ENCODE measurements around the gene DISC1.
A peak's percentile ranks its signal among the peaks of the same experiment; 100 is the strongest.
"Not testable (repeated sequence)": the region's sequence is repeated elsewhere in the genome, so short reads cannot be mapped to it uniquely, and the experiment has no call there.

DISC1 gene

DNA sequence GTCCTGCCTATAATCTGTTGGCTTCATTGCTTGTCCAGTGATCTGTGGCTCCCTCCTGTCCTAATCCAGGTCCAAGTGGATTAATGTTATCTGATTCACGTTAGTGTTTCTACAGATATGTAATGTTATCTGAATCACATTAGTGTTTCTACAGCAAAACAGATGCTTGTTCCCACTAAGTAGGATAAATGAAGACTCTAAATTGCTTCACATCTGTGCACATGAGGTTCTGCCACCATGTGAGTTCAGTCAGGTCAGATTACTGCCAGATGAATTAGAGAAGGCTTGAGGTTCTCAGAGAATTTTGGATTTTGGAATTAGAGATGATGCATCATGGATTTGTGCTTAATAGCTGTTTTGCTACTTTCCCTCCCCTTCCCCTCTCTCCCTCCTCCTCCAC, 13.2 kb downstream of the DISC1 start:
- no peak for DNase-seq

DNA sequence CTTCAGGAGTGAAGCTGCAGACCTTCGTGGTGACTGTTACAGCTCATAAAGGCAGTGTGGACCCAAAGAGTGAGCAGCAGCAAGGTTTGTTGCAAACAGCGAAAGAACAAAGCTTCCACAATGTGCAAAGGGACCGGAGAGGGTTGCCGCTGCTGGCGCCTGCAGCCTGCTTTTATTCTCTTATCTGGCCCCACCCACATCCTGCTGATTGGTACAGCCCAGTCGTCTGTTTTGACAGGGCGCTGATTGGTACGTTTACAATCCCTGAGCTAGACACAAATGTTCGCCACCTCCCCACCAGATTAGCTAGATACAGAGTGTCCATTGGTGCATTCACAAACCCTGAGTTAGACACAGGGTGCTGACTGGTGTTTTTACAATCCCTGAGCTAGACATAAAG, 14.9 kb downstream of the DISC1 start:
- DNase-seq, result not testable (repeated sequence)

DNA sequence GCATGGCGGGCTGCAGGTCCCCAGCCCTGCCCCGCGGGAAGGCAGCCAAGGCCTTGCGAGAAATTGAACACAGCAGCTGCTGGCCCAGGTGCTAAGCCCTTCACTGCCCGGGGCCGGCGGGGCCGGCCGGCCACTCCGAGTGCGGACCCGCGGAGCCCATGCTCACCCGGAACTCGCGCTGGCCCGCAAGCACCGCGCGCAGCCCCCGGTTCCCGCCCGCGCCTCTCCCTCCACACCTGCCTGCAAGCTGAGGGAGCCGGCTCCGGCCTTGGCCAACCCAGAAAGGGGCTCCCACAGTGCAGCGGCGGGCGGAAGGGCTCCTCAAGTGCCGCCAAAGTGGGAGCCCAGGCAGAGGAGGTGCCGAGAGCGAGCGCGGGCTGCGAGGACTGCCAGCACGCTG, 15.5 kb downstream of the DISC1 start:
- DNase-seq, result not testable (repeated sequence)

DNA sequence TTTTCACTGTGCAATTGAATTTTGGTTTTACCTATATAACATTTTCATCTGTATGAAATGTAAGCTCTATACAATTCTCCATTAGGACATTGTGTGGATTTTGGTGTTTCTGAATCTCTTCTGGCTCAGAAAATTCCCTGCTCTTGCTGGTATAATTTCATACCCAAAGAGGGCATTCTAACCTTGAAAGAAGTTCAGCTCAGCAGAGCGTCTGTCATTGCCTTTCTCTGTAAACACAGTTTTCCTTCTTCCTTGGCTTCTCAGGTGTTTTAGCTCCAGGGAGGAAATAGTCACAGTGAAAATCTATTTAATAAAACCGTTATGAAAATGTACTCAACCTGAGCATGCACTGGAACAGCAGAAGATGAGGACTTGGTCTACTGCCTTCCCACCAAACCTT, 16.0 kb downstream of the DISC1 start:
- no peak for DNase-seq

DNA sequence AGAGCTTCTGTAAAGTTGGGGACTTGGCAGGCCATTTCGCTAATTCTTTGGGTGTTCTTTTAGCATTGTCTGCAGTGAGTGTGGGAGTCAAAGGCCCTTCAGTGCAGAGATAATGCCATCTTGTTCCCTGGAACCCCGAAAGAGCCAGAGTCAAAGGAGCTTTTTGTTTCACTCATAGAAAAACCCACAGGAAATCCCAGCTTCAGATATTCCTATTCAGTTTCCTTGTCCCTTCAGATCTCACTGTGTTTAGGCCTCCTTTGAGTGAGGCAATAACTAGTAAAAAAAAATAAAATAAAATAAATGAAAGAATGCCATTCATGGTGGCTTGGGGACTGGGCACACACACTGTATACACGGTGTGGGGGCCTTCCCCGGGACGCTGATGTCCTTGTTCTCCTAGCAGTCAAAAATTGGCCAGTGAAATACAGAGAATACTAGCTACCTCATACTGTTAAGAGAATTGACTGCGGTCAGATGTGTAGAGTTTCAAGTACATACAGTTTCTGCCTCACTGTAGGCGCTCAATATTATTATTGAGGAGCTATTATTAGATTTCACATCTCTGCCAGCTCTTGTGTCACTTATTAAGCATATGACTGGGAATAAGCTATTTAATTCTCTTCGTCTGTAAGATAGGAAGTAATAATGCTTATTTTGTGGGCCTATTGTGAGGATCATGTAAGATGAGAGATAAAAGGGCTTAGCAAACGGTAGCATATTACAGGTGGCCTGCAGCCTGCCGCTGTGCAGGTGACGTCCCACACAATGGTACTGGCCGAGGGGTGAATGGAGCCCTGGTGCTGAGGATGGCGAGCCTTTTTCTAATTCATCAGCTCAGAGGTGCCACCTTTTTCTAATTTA, 16.7 kb downstream of the DISC1 start:
- no peak for DNase-seq

DNA sequence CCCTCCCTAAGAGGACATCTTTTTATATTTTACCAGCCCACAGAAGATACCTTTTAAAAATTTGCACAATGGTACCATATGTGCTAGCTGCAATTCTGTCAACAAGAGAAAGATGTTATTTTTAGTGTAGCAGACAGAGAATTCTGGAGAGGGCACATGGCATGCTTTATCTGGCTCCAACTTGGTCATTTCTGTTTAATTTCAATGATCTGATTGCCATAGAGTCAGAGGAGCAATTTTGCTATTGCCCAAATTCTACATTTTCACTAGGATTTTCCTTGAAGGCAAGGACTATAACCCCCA, 17.3 kb downstream of the DISC1 start:
- DNase-seq, result no peak

DNA sequence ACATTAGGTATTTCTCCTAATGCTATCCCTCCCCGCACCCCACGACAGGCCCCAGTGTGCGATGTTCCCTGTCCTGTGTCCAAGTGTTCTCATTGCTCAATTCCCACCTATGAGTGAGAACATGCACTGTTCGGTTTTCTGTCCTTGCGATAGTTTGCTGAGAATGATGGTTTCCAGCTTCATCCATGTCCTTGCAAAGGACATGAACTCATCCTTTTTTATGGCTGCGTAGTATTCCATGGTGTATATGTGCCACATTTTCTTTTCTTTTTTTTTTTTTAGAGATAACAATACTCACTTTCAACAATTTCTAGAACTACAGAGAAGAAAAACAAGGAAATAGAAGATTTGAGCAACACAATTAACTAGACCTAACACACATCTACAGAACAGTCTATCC, 19.0 kb downstream of the DISC1 start:
- DNase-seq, result not testable (repeated sequence)

DNA sequence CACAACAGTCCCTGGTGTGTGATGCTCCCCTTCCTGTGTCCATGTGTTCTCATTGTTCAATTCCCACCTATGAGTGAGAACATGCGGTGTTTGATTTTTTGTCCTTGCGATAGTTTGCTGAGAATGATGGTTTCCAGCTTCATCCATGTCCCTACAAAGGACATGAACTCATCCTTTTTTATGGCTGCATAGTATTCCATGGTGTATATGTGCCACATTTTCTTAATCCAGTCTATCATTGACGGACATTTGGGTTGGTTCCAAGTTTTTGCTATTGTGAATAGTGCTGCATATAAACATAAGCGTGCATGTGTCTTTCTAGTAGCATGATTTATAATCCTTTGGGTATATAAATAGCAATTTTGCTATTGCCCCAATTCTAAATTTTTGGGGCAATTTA, 19.6 kb downstream of the DISC1 start:
- not testable (repeated sequence) for DNase-seq

DNA sequence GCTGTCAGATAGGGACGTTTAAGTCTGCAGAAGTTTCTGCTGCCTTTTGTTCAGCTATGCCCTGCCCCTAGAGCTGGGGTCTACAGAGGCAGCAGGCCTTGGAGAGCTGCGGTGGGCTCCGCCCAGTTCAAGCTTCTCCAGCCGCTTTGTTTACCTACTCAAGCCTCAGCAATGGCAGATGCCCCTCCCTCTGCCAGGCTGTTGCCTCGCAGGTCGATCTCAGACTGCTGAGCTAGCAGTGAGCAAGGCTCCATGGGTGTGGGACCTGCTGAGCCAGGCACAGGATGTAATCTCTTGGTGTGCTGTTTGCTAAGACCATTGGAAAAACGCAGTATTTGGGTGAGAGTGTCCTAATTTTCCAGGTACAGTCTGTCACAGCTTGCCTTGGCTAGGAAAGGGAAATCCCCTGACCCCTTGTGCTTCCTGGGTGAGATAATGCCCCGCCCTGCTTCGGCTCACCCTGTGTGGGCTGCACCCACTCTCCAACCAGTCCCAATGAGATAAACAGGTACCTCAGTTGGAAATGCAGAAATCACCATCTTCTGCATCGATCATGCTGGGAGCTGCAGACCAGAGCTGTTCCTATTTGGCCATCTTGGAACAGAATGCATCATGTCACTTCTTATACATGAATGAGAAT, 25.2 kb downstream of the DISC1 start:
- DNase-seq, result peak in 1 of 2 experiments; percentile 30

DNA sequence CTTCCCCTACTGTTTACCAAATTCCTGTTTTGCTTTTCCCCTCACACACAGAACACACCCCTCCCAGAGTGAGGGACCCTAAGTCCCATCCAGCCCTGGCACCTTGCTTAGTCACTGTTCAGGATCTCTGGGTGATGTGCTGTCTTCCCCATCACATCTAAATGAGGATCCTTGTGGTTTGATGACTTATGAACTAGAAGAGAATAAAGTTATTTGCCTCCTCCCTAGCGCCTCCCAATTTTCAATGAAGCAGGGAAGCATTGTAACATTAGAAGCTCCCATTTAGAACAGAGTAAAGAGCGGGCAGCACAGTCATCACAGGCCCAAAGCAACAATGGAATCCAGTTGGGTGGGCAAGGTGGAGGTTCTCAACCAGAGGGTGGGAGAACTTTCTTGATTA, 27.0 kb downstream of the DISC1 start:
- DNase-seq, result no peak

DNA sequence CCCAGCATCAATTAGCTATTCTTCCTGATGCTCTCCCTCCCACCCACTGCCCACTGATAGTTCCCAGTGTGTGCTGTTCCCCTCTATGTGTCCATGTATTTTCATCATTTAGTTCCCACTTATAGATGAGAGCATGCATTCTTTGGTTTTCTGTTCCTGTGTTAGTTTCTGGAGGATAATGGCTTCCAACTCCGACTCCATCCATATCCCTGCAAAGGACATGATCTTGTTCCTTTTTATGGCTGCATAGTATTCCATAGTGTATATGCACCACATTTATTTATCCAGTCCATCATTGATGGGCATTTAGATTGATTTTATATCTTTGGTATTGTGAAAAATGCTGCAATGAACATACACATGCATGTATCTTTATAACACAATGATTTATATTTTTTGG, 30.2 kb downstream of the DISC1 start:
- DNase-seq, result no peak

DNA sequence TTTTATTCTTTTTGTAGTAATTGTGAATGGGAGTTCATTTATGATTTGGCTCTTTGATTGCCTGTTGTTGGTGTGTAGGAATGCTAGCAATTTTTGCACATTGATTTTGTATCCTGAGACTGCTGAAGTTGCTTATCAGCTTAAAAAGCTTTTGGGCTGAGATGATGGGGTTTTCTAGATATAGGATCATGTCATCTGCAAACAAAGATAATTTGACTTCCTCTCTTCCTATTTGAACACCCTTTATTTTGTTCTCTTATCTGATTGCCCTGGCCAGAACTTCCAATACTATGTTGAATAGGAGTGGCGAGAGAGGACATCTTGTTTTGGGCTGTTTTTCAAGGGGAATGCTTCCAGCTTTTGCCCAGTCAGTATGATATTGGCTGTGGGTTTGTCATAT, 31.6 kb downstream of the DISC1 start:
- DNase-seq, result not testable (repeated sequence)

DNA sequence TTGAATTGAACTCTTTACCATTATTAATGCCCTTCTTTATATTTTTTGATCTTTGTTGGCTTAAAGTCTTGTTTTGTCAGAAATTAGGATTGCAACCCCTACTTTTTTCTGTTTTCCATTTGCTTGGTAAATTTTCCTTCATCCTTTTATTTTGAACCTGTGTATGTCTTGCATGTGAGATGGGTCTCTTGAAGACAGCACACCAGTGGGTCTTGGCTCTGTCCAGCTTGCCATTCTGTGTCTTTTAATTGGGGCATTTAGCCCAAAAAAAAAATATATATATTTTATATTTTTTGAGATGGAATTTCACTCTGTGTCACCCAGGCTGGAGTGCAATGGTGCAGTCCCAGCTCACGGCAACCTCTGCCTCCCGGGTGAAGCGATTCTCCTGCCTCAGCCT, 33.6 kb downstream of the DISC1 start:
- DNase-seq, result no peak

DNA sequence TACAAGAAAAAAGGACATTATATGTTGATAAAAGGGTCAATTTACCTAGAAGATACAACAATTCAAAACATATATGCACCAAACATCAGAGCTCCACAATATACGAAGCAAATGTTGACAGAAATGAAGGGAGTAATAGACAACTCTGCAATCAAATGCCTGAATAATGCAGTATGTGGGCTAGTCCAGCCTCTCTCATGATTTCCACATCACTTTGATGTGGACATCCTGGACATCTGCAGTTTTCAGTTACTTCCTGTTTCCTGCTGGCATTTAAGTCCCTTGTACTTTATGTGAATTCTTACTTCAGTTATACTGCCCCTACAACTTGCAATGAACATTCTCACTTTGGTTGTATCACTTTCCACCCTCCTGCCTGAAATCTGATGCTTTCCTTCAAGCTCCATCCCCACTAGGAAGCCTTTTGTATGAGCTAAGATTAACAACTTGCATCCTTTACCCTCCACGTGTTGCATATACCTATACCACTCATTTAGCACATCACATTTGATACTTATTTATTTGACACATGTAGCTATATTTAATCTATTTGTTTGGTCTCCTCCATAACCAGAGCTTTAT, 36.7 kb downstream of the DISC1 start:
- no peak for DNase-seq

DNA sequence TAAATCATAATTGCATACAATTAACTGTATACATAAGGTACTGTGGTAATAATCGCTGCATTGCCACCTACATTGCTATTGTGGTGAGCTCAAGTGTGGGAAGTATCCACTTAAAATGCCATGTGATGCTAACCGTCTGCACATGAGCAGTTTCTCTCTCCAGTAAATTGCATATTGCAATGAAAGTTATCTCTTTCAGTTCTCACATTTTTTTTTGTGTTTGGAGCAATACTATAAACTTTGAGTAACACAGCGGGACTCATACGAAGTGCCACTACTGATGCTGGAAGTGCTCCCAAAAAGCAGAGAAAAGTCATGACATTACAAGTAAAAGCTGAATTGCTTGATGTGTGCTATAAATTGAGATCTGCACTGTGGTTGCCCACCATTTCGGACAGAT, 38.5 kb downstream of the DISC1 start:
- no peak for DNase-seq

DNA sequence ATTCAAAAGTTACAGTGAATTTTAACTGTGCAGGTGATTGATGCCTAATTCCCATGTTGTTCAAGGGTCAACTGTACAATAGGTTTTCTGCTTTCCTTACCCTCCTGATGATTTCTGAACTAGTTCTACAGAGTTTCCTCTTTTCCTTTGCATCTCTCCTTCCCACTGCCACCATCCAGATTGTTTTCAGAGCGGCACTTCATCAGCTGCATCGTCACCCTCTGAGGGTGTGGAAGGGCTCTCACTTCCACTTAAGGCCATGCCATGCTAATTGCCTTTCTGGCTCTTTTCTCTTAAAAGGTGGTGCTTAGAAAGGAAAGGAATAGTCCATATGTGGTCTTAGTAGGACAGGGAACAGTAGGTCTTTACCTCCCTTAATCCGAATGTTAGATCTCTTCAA, 39.1 kb downstream of the DISC1 start:
- no peak for DNase-seq

DNA sequence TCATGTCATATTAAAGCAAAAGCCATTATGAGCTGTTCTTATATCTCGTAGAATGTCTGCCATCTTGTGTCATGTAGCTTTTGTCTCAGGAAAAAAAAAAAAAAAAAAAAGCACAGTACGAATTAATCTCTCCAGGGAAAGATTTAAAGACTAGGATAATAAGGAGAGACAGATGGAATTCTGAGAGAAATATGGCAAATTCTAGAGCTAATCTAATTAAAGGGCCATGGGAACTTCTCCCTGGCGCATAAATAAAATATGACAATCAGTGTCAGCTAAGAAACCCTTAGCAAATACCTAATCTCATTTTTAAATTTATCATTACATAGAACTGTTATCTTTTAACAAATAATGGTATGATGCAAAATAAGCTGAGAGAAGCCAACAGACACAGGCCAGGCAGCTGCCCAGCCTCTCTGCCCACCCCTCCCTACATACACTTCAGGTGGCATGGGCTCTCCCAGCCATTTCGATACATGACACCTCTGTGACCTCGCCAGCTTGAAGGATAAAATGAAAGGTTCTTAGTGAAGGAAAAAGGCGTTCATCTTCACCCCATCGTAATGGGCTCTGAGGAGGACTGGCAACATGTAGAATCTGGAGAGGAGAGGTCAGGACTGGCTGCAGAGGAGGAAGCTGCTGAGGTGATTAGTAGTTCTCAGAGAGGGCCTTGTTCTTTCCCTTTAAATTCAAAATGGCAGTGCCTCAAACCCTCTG, 39.8 kb downstream of the DISC1 start:
- DNase-seq, result no peak

DNA sequence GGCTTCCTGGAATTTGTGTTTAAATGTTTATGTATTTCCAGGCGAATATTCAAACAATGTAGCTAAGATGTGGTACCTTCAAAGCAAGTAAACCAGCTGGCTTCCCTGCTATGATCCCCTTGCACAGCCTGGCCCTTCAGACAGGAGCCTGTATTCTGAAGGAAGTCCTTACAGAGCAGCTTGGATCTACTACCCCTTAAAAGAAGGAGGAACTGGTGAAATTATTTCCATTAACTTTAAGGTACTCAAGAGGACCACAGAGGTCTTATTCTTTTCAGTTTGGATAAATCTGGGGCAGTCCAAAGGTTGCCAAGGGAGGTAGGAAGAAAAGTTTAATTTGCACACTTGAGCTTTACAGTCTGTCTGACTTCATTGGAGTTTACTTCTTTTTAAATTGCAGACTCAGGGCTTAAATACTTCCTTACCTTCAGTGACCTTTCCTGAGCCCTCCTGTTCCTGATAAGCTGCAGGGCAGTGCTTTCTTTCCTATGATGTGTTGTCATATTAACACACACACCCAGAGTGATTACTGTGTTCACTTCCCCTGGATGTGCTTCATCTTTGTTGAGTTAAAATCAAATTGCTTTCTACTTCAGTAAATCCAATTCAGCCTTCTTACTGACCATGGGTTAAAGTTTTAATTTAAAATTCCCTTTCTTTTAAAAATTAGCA, 40.5 kb downstream of the DISC1 start:
- no peak for DNase-seq

DNA sequence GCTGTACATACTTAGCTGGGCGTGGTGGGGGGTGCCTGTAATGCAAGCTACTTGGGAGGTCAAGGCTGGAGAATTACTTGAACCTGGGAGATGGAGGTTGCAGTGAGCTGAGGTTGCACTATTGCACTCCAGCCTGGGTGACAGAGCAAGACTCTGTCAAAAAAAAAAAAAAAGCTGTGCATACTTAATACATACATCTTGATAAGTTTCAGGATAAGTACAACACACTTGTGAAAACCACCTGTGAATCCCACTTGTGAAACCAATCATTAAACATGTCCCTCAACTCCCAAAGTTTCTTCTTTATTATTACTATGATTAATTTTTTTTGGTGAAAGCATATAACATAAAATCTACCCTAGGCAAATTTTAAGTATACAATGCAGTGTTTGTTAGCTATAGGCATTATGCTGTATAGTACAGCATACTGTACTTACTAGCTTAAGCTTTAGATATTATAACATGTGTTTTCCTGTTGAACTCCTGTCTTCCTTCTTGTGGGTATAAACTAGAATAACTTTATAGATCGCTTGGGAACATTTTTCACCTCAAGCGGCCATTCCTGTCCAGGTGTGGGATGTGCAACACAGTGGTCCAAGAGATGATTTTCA, 41.4 kb downstream of the DISC1 start:
- no peak for DNase-seq

DNA sequence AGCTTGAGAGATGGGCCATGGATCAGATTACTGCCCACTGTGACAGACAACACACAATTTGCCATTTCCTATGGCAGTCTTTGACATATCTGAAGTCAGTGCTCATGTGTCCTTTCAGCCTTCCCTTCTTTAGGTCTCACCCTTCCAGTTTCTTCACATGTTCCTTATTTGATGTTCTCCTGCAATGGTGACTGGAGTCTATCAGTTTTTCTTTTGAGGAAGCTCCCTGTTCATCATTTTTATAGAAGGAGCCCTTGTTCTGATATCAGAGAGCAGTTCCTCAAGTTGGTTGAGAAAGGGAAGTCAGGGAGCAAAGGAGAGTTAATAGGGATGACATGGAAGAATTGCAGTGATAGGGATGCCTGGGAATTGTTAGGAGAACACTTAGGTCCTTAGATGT, 42.2 kb downstream of the DISC1 start:
- no peak for DNase-seq

DNA sequence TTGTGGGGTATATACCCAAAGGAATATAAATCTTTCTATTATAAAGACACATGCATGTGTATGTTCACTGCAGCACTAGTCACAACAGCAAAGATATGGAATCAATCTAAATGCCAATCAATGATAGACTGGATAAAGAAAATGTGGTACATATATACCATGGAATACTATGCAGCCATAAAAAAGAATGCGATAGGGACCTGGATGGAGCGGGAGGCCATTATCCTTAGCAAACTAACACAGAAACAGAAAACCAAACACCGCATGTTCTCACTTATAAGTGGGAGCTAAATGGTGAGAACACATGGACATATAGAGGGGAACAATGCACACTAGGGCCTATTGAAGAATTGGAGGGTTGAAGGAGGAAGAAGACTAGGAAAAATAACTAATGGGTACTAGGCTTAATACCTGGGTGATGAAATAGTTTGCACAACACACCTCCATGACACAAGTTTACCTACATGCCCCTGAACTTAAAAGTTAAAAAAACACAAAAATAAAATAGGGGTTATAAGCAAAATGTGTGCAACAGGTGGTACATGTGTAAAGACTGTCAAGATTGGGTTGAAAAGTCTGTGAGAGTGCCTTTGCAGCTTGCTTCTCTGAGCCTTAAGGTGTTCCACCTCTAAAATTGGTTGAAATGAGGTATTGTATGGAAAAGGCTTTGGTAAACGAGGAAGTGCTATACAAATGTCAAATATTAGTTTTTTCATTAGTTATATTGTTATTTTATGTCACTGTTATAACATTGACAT, 43.5 kb downstream of the DISC1 start:
- DNase-seq, result not testable (repeated sequence)

DNA sequence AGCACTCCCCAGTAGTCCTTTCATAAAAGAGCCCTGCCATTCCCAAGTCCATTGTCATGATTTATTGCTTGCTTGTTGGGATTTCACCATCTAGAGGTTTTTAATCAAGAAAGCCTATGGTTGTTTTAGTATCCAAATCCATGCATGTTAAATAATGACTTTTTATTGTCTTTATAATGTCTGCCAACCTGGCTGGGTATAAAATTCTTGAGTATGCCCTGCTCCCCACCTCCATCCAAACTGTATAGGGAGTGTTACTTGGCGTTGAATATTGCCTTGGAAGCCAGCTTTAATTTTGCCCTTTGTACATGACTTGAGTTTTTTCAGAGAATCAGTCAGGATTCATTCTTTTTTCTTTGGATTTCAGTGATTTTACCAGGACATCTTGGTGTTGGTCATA, 44.2 kb downstream of the DISC1 start:
- DNase-seq, result no peak
